GM19351 (cell line): ENCODE results near the gene ACBD7.

Source experiments
- ATAC-seq: cut with Tn5 transposase; IDR thresholded peaks from one replicate; pipeline ENCODE4 v1.9.1; 2021; ENCODE audit warnings: mild to moderate bottlenecking, moderate library complexity; ENCODE audit not compliant: unreplicated experiment

The ACBD7 gene

DNA sequence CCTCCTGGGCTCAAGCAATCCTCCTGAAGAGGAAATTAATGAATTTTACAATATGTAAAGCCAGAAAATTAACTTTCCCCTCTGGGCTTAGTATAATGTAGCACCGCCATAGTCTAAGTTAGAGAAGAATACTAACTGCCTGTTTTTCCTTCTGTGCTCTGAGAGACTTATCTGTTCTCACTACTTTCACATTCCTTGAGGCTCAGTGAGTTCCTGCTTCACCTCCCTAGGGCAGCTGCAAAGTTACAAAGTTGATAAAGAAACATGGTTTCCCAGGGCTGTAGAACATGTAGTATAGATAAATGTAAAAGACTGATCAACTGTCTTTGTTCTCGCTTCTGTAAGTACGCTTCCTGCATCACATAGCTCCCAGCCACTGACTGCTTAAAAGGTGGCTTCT, 60.8 kb downstream of the ACBD7 start:
- ATAC-seq = no peak
